Gastrocnemius medialis (tissue), 4 donors: ENCODE measurements around the gene DAGLB.

ENCODE experiments used
- CTCF ChIP-seq, 5 experiments: fragments of 450-650 bp in 3 of 5; fragments of 200-600 bp in 2 of 5; sonication (generic) in 2 of 5; IDR thresholded peaks in 4 of 5; conservative IDR thresholded peaks in 1 of 5; 1 replicate in 4 of 5; 2 replicates in 1 of 5; pipeline ENCODE4 v1.5.1; 2016 to 2019; ENCODE audit warnings: antibody characterized with exemption in 5 of 5, mild to moderate bottlenecking in 3 of 5, moderate library complexity in 3 of 5
- POLR2A ChIP-seq, 2 donors: fragments of 450-650 bp; IDR thresholded peaks; one replicate each; pipeline ENCODE4 v1.6.1; 2017; ENCODE audit warnings: antibody characterized with exemption in 2 of 2, mild to moderate bottlenecking in 2 of 2, moderate library complexity in 2 of 2

- no peak for TF ChIP-seq POLR2A (IDR thresholded peaks at IDR 0.05)
- no peak for TF ChIP-seq CTCF (IDR thresholded peaks at IDR 0.05 in 4 of 5, conservative IDR thresholded peaks at IDR 0.05 in 1 of 5)
Measured at GRCh38 chr7:6406121-6406520, 41.6 kb downstream of the DAGLB start.
